ENCODE measurements around the gene PCK2.
"Not testable (repeated sequence)": the region's sequence is repeated elsewhere in the genome, so short reads cannot be mapped to it uniquely, and the experiment has no call there.

PCK2 gene

GRCh38 chr14:24093901-24094840, at the start of gene PCK2:
Gene PCK2 (plus strand): TSS chr14:24094311. CDS start chr14:24094406, 95 bp downstream.
- DNase-seq: peak; percentile 63

- not testable (repeated sequence) for DNase-seq
These were observed 45.1 kb upstream of the PCK2 start for GRCh38 chr14:24049002-24049401.

- not testable (repeated sequence) for DNase-seq
These were observed 43.4 kb upstream of the PCK2 start for GRCh38 chr14:24050753-24051152.

GRCh38 chr14:24051176-24051788, 42.8 kb upstream of the PCK2 start:
- no peak for DNase-seq

GRCh38 chr14:24051789-24052655, 42.1 kb upstream of the PCK2 start, which contains the start of gene CARMIL3:
Gene CARMIL3 (plus strand): TSS chr14:24052009. CDS start chr14:24052154, 145 bp downstream.
- DNase-seq: peak; percentile 41

GRCh38 chr14:24052656-24053547, 41.2 kb upstream of the PCK2 start:
- no peak for DNase-seq

GRCh38 chr14:24053548-24054323, 40.4 kb upstream of the PCK2 start:
- no peak for DNase-seq

GRCh38 chr14:24054324-24054641, 39.8 kb upstream of the PCK2 start:
- no peak for DNase-seq

GRCh38 chr14:24054646-24055045, 39.5 kb upstream of the PCK2 start:
- no peak for DNase-seq

- DNase-seq: no peak
These were observed 37.9 kb upstream of the PCK2 start for GRCh38 chr14:24055971-24056799.

- DNase-seq: no peak
These were observed 37.3 kb upstream of the PCK2 start for GRCh38 chr14:24056800-24057184.

GRCh38 chr14:24057271-24057670, 36.8 kb upstream of the PCK2 start:
- no peak for DNase-seq

GRCh38 chr14:24057867-24058259, 36.2 kb upstream of the PCK2 start:
- DNase-seq: no peak

- peak; percentile 76 for DNase-seq
These were observed 35.7 kb upstream of the PCK2 start for GRCh38 chr14:24058260-24058950.

- DNase-seq: no peak
These were observed 35.1 kb upstream of the PCK2 start for GRCh38 chr14:24058951-24059475.

GRCh38 chr14:24059841-24060388, 34.2 kb upstream of the PCK2 start:
- DNase-seq: no peak

GRCh38 chr14:24060443-24060842, 33.7 kb upstream of the PCK2 start:
- no peak for DNase-seq

GRCh38 chr14:24060984-24061913, 32.9 kb upstream of the PCK2 start:
- DNase-seq: no peak

Measured in NCI-H1694 treated with DMSO at 0.1 percent for 48 hours (cell line).